Measurements from ENCODE around the gene RHBDF2.
"Not testable (repeated sequence)": the region's sequence is repeated elsewhere in the genome, so short reads cannot be mapped to it uniquely, and the experiment has no call there.

Gene RHBDF2

GRCh38 chr17:76528156-76528527 lies 26.9 kb upstream of the RHBDF2 start:
- peak overlapping the region; percentile 36 for H3K4me3 ChIP-seq (ENCODE audit: low read depth, low read length)
- no peak for TF ChIP-seq CTCF (IDR thresholded peaks at IDR 0.05; ENCODE audit: borderline replicate concordance, insufficient read depth, low read depth, low read length)

GRCh38 chr17:76527430-76528111 lies 26.3 kb upstream of the RHBDF2 start:
- TF ChIP-seq CTCF (IDR thresholded peaks at IDR 0.05; ENCODE audit: borderline replicate concordance, insufficient read depth, low read depth, low read length): no peak
- no peak overlapping the region for H3K4me3 ChIP-seq (ENCODE audit: low read depth, low read length)

- H3K4me3 ChIP-seq (ENCODE audit: low read depth, low read length): not testable (repeated sequence)
These were observed 25.8 kb upstream of the RHBDF2 start for GRCh38 chr17:76527016-76527415.

- H3K4me3 ChIP-seq (ENCODE audit: low read depth, low read length): not testable (repeated sequence)
These were observed 24.2 kb upstream of the RHBDF2 start for GRCh38 chr17:76525513-76525833.

- no peak for TF ChIP-seq CTCF (IDR thresholded peaks at IDR 0.05; ENCODE audit: borderline replicate concordance, insufficient read depth, low read depth, low read length)
- no peak overlapping the region for H3K4me3 ChIP-seq (ENCODE audit: low read depth, low read length)
These were observed 23.6 kb upstream of the RHBDF2 start for GRCh38 chr17:76524598-76525512.

- TF ChIP-seq CTCF (IDR thresholded peaks at IDR 0.05; ENCODE audit: borderline replicate concordance, insufficient read depth, low read depth, low read length): peak; percentile 100
- H3K4me3 ChIP-seq (ENCODE audit: low read depth, low read length): no peak overlapping the region
These were observed 22.1 kb upstream of the RHBDF2 start for GRCh38 chr17:76523084-76524037.

GRCh38 chr17:76521683-76522082 lies 20.5 kb upstream of the RHBDF2 start:
- not testable (repeated sequence) for H3K4me3 ChIP-seq (ENCODE audit: low read depth, low read length)

- H3K4me3 ChIP-seq (ENCODE audit: low read depth, low read length): no peak overlapping the region
- no peak for TF ChIP-seq CTCF (IDR thresholded peaks at IDR 0.05; ENCODE audit: borderline replicate concordance, insufficient read depth, low read depth, low read length)
These were observed 20.0 kb upstream of the RHBDF2 start for GRCh38 chr17:76521262-76521661.

Data from GM12875 (cell line).